Neuronal stem cell (in vitro differentiated cells): ENCODE results near the gene CPXM2.

Source experiments
- DNase-seq: peaks from one replicate; pipeline ENCODE4 v3.0.0-alpha.2; 2013; ENCODE audit warnings: low spot score
- H2AFZ ChIP-seq: one replicate; pipeline ENCODE4 v1.6.1; 2013; ENCODE audit warnings: mild to moderate bottlenecking, low read length, inconsistent platforms
- H2AK5ac ChIP-seq: 2 replicates; pipeline ENCODE4 v1.6.1; 2013; ENCODE audit warnings: low read depth, mild to moderate bottlenecking, inconsistent platforms, low read length, moderate library complexity, mixed read lengths
- H2BK120ac ChIP-seq: 2 replicates; pipeline ENCODE4 v1.6.1; 2013; ENCODE audit warnings: low read depth, mild to moderate bottlenecking, inconsistent platforms, low read length, moderate library complexity, mixed read lengths
- H2BK12ac ChIP-seq: one replicate; pipeline ENCODE4 v1.6.1; 2013; ENCODE audit warnings: low read length, inconsistent platforms
- H2BK15ac ChIP-seq: 2 replicates; pipeline ENCODE4 v1.6.1; 2013; ENCODE audit warnings: mild to moderate bottlenecking, low read length, inconsistent platforms, mixed read lengths
- H2BK5ac ChIP-seq: one replicate; pipeline ENCODE4 v1.6.1; 2013; ENCODE audit warnings: inconsistent platforms, mild to moderate bottlenecking, low read length, moderate library complexity
- H3K14ac ChIP-seq: one replicate; pipeline ENCODE4 v1.6.1; 2013; ENCODE audit warnings: low read length, inconsistent platforms
- H3K18ac ChIP-seq: 2 replicates; pipeline ENCODE4 v1.6.1; 2013; ENCODE audit warnings: low read length, inconsistent platforms
- H3K23ac ChIP-seq: 2 replicates; pipeline ENCODE4 v1.6.1; 2013; ENCODE audit warnings: low read depth, mild to moderate bottlenecking, mixed read lengths, low read length, inconsistent platforms; ENCODE audit not compliant: poor library complexity
- H3K27ac ChIP-seq: replicated peaks from 3 replicates; pipeline ENCODE4 v1.5.1; 2013; ENCODE audit warnings: low read length, inconsistent platforms
- H3K27me3 ChIP-seq, 3 experiments: 2 replicates each; pipeline ENCODE4 v1.6.1; 2013; ENCODE audit warnings: low read length in 3 of 3, mild to moderate bottlenecking in 2 of 3, inconsistent platforms in 1 of 3, low read depth in 1 of 3, mixed read lengths in 1 of 3, moderate library complexity in 1 of 3; ENCODE audit not compliant: control insufficient read depth in 3 of 3, insufficient read depth in 3 of 3
- H3K36me3 ChIP-seq, 2 donors: replicated peaks in 1 of 2; 2 replicates each; pipeline ENCODE4 v1.6.1; 2013; ENCODE audit warnings: low read length in 2 of 2; ENCODE audit not compliant: control insufficient read depth in 2 of 2, insufficient read depth in 2 of 2
- H3K4ac ChIP-seq: 2 replicates; pipeline ENCODE4 v1.6.1; 2013; ENCODE audit warnings: inconsistent platforms, mild to moderate bottlenecking, low read length, moderate library complexity
- H3K4me1 ChIP-seq, 2 donors: 1 replicate in 1 of 2; 2 replicates in 1 of 2; pipeline ENCODE4 v1.6.1; 2013; ENCODE audit warnings: low read length in 2 of 2, low read depth in 1 of 2; ENCODE audit not compliant: control insufficient read depth in 2 of 2, insufficient read depth in 1 of 2
- H3K4me2 ChIP-seq: one replicate; pipeline ENCODE4 v1.6.1; 2013; ENCODE audit warnings: mild to moderate bottlenecking, low read length, inconsistent platforms; ENCODE audit not compliant: insufficient read depth, poor library complexity, severe bottlenecking
- H3K4me3 ChIP-seq, 2 donors: 2 replicates each; pipeline ENCODE4 v1.5.1; 2013; ENCODE audit warnings: low read length in 2 of 2, mild to moderate bottlenecking in 2 of 2, inconsistent platforms in 1 of 2, moderate library complexity in 1 of 2
- H3K79me1 ChIP-seq: one replicate; pipeline ENCODE4 v1.6.1; 2013; ENCODE audit warnings: low read depth, mild to moderate bottlenecking, inconsistent platforms, low read length, moderate library complexity
- H3K9ac ChIP-seq: one replicate; pipeline ENCODE4 v1.6.1; 2013; ENCODE audit warnings: mild to moderate bottlenecking, low read depth, low read length, inconsistent platforms; ENCODE audit not compliant: poor library complexity
- H3K9me3 ChIP-seq, 2 donors: replicated peaks in 1 of 2; 2 replicates each; pipeline versions ENCODE3 to v1.6.1; 2013; ENCODE audit warnings: low read length in 2 of 2, mild to moderate bottlenecking in 2 of 2, inconsistent platforms in 1 of 2, low read depth in 1 of 2, mixed read lengths in 1 of 2, moderate library complexity in 1 of 2; ENCODE audit not compliant: control insufficient read depth in 2 of 2, insufficient read depth in 1 of 2
- H4K8ac ChIP-seq: one replicate; pipeline ENCODE4 v1.6.1; 2013; ENCODE audit warnings: low read depth, mild to moderate bottlenecking, inconsistent platforms, low read length, moderate library complexity
- H4K91ac ChIP-seq: one replicate; pipeline ENCODE4 v1.6.1; 2013; ENCODE audit warnings: low read length, low read depth, mild to moderate bottlenecking, inconsistent platforms; ENCODE audit not compliant: poor library complexity
- WGBS, 2 donors: extraction: QIAGEN DNeasy Blood & Tissue Kit; methylation state at CpG; one replicate each; pipeline ENCODE4 v1.1.7; 2013; ENCODE audit warnings: missing lambda C conversion rate in 2 of 2, mixed read lengths in 1 of 2; ENCODE audit not compliant: insufficient read length in 2 of 2, insufficient replicate concordance in 1 of 2; ENCODE audit errors: extremely low coverage in 2 of 2; 5-methylcytosine and 5-hydroxymethylcytosine counted together

CPXM2 gene

DNA sequence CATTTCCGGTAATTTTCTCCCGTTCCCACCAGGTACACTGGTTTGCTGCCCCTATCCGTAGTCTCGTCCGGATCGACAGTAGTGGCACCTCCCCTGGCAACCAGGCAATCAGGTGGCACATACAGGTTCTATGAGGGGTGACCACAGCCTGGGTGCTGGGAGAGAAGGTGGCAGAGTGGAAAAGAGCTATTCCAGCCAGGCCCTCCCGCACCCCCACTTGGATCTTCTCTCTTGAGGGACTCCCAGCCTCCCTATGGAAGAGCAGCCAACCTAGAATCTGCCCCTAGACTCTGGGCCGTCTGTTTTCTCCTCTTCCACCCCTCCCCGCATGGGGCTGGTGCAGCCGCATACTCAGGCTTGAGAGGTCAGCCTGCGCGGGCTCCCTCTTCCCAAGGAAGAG is 166.9 kb downstream of the CPXM2 start:
- Histone ChIP-seq H2BK120ac (no peak overlapping the region), H3K14ac (no peak overlapping the region), H3K9me3 (no peaks in the 10 kb centered on the region), H2AK5ac (peak overlapping the region; percentile 30), H3K36me3 (no peaks in the 10 kb centered on the region), H3K9ac (no peak overlapping the region), H2BK15ac (no peak overlapping the region), H3K79me1 (no peaks in the 10 kb centered on the region), H4K91ac (no peak overlapping the region), H2BK5ac (no peak overlapping the region), H3K27ac (no peak overlapping the region), H3K4me1 (peaks cover 0 to 10% of the 10 kb centered on the region in 2 donors), H3K23ac (no peak overlapping the region), H3K4me2 (no peak overlapping the region), H3K18ac (no peak overlapping the region), H3K4ac (no peak overlapping the region), H3K27me3 (no peaks in the 10 kb centered on the region), H2BK12ac (no peak overlapping the region), H3K4me3 (no peak overlapping the region), H2AFZ (no peak overlapping the region), H4K8ac (no peak overlapping the region)
- no peak for DNase-seq
- no CpG with 5 or more reads among the region's 12 CpGs for WGBS, 2 donors

DNA sequence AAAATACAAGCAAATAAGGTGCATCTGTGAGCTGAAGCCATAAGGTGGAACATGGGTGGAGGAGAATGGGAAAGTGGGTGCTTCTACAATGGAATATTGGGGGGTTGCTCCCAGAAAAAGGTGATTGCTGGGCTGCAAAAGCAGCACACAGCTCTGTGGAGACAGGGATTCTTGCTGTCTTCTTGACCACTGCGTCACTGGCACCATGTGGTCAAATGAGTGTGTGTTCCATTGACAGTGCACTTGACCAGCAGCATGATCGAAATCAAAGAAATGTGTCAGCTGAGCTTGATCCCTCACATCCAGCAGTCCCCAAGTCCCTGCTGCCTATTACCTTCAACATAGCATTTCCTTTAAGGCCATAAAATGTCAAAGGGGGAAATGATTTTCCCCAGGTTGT is 169.3 kb downstream of the CPXM2 start:
- Histone ChIP-seq H3K27ac (no peak overlapping the region), H3K18ac (no peak overlapping the region), H3K4me2 (no peak overlapping the region), H2AK5ac (no peak overlapping the region), H3K4ac (no peak overlapping the region), H2BK120ac (no peak overlapping the region), H2AFZ (no peak overlapping the region), H3K14ac (no peak overlapping the region), H2BK12ac (no peak overlapping the region), H3K36me3 (no peaks in the 10 kb centered on the region), H3K23ac (no peak overlapping the region), H2BK5ac (no peak overlapping the region), H3K9ac (no peak overlapping the region), H2BK15ac (no peak overlapping the region), H3K27me3 (no peaks in the 10 kb centered on the region), H4K91ac (no peak overlapping the region), H3K4me3 (no peak overlapping the region), H3K79me1 (no peaks in the 10 kb centered on the region), H3K9me3 (peaks cover 0 to 3% of the 10 kb centered on the region in 2 donors), H3K4me1 (no peaks in the 10 kb centered on the region), H4K8ac (no peak overlapping the region)
- WGBS, 2 donors = no CpG with 5 or more reads among the region's 2 CpGs
- DNase-seq = no peak

DNA sequence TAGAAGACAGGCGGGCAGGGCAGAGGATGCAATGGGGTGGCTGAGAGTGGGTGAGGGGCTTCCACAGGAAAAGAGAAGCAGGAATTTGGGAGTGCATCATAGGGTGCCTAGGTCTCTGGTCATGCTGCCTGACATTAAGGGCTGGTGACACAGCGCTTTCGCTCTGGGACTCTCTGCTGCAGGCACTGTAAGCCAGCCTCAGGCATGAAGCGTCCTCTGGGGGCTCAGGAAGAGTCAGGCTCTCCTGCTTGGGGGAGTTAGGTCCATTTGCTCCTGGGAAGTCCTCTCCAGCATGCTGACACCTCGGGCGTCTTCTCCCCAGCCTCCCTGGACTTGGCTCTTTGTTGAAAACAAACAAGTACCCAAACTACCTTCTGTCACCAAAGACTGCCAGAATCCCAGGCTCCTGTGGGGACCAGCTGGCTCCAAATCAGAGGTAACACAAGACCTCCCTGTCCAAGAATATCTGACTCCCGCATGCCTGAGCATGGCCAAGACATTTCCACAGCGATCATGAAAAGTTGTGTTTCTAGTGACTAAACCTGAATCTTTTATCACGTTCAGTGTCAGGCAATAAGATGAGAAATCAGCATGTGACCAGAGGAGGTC is 170.1 kb downstream of the CPXM2 start:
- Histone ChIP-seq H3K4me2 (no peak overlapping the region), H2BK120ac (no peak overlapping the region), H2BK15ac (no peak overlapping the region), H3K14ac (no peak overlapping the region), H3K9ac (no peak overlapping the region), H3K23ac (no peak overlapping the region), H3K9me3 (peaks cover 0 to 3% of the 10 kb centered on the region in 2 donors), H3K4ac (no peak overlapping the region), H3K4me3 (no peak overlapping the region), H2AFZ (no peak overlapping the region), H2AK5ac (no peak overlapping the region), H3K27me3 (no peaks in the 10 kb centered on the region), H3K27ac (no peak overlapping the region), H3K36me3 (no peaks in the 10 kb centered on the region), H3K79me1 (no peaks in the 10 kb centered on the region), H3K18ac (no peak overlapping the region), H4K8ac (no peak overlapping the region), H4K91ac (no peak overlapping the region), H2BK5ac (no peak overlapping the region), H3K4me1 (no peaks in the 10 kb centered on the region), H2BK12ac (no peak overlapping the region)
- no peak for DNase-seq
- WGBS, 2 donors = no CpG with 5 or more reads among the region's 9 CpGs

DNA sequence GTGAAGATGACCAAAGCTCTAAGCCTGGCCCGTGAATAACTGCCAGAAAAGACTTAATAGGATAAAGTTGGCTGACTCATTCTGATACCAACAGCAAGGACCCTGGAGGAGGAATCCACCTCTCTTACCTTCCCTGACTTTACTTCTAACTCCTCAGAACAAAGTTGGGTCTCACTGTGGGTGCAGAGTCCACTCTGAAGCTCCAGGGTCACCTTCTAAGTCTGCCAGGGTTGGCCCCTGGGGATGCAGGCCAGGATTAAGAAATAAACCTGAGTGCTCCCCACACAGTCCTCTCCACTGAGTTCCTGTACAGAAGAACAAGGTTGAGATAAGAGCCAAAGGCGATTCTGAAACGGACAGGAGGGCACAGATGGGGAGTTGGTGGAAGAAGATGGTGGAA is 171.1 kb downstream of the CPXM2 start:
- no peak for DNase-seq
- no peaks in the 10 kb centered on the region for H3K36me3 ChIP-seq
- H4K8ac ChIP-seq = no peak overlapping the region
- whole genome bisulfite sequencing, 2 donors = no CpG with 5 or more reads among the region's 3 CpGs
- H2BK12ac ChIP-seq = no peak overlapping the region
- no peak overlapping the region for H3K27ac ChIP-seq
- H3K4me2 ChIP-seq = no peak overlapping the region
- H3K4ac ChIP-seq = no peak overlapping the region
- no peak overlapping the region for H4K91ac ChIP-seq
- no peak overlapping the region for H3K14ac ChIP-seq
- no peaks in the 10 kb centered on the region for H3K4me1 ChIP-seq
- H3K9me3 ChIP-seq = peaks cover 0 to 3% of the 10 kb centered on the region in 2 donors
- no peak overlapping the region for H2AK5ac ChIP-seq
- H3K18ac ChIP-seq = no peak overlapping the region
- no peak overlapping the region for H2BK15ac ChIP-seq
- no peak overlapping the region for H2BK120ac ChIP-seq
- no peak overlapping the region for H2BK5ac ChIP-seq
- H3K23ac ChIP-seq = no peak overlapping the region
- no peak overlapping the region for H2AFZ ChIP-seq
- no peaks in the 10 kb centered on the region for H3K27me3 ChIP-seq
- H3K9ac ChIP-seq = no peak overlapping the region
- H3K4me3 ChIP-seq = no peak overlapping the region
- H3K79me1 ChIP-seq = no peaks in the 10 kb centered on the region
